Astrocyte of the spinal cord (primary cell): Measurements from ENCODE around the gene PPT2.

Experiments
- DNase-seq: peaks from one replicate; pipeline ENCODE4 v3.0.0; 2011; ENCODE audit warnings: low read depth, low spot score
- H3K4me3 ChIP-seq: 2 replicates; pipeline ENCODE4 v1.5.1; 2011; ENCODE audit warnings: low read depth, mild to moderate bottlenecking, low read length, moderate library complexity
- CTCF ChIP-seq: IDR thresholded peaks from 2 replicates; pipeline ENCODE4 v1.5.1; 2012; ENCODE audit warnings: low read depth, mild to moderate bottlenecking, low read length, inconsistent platforms
- in situ Hi-C: cut with HindIII; loops from 2 replicates; pipeline ENCODE4 v1.10.0; 2017; ENCODE audit warnings: low sequenced_read_pairs

PPT2 gene

GRCh38 chr6:32146687-32147086 is 7.3 kb upstream of the PPT2 start:
- no peak overlapping the region for H3K4me3 ChIP-seq
- no peak for TF ChIP-seq CTCF
- in situ Hi-C loops: no loop called here
- DNase-seq: no peak

- in situ Hi-C loops: no loop called here
- H3K4me3 ChIP-seq: no peak overlapping the region
- no peak for TF ChIP-seq CTCF
- no peak for DNase-seq
These were observed 6.4 kb upstream of the PPT2 start for GRCh38 chr6:32147401-32148132.

GRCh38 chr6:32148289-32149091 is 5.5 kb upstream of the PPT2 start:
- DNase-seq: peak; percentile 60
- in situ Hi-C loops: no loop called here
- peak overlapping the region; percentile 32 for H3K4me3 ChIP-seq
- TF ChIP-seq CTCF: peak; percentile 35

- DNase-seq: no peak
- TF ChIP-seq CTCF: no peak
- peak overlapping the region; percentile 32 for H3K4me3 ChIP-seq
- in situ Hi-C loops: no loop called here
These were observed 4.7 kb upstream of the PPT2 start for GRCh38 chr6:32149092-32149755.

- in situ Hi-C loops: no loop called here
- no peak for TF ChIP-seq CTCF
- H3K4me3 ChIP-seq: no peak overlapping the region
- no peak for DNase-seq
These were observed 3.7 kb upstream of the PPT2 start for GRCh38 chr6:32149932-32150870.
